GM12878 (cell line): Measurements from ENCODE around the gene S1PR2. TPM values are rescaled to one million over a fixed set of nuclear protein-coding genes. Genes with fewer than 3 reads are reported as not detected.

ENCODE experiments used
- BACH1 ChIP-seq: fragments of 450-650 bp; IDR thresholded peaks from 2 replicates; pipeline ENCODE4 v1.6.1; 2017; ENCODE audit warnings: mild to moderate bottlenecking, borderline replicate concordance
- EZH2 ChIP-seq: IDR thresholded peaks from 2 replicates; pipeline ENCODE4 v1.6.1; 2012; ENCODE audit warnings: low read depth, mild to moderate bottlenecking, control low read depth, inconsistent platforms, low read length, borderline replicate concordance; ENCODE audit not compliant: control insufficient read depth
- FOXM1 ChIP-seq: IDR thresholded peaks from 2 replicates; pipeline ENCODE4 v1.6.1; 2012; ENCODE audit warnings: low read depth, mild to moderate bottlenecking, inconsistent platforms, low read length, moderate library complexity
- LARP7 ChIP-seq: fragments of 450-650 bp; IDR thresholded peaks from 2 replicates; pipeline ENCODE4 v1.6.1; 2017; ENCODE audit warnings: mild to moderate bottlenecking
- MTA3 ChIP-seq: IDR thresholded peaks from 2 replicates; pipeline ENCODE4 v1.6.1; 2012; ENCODE audit warnings: low read length, inconsistent platforms, borderline replicate concordance
- MXI1 ChIP-seq: fragments of 150-350 bp; IDR thresholded peaks from 2 replicates; pipeline ENCODE4 v1.6.1; 2011; ENCODE audit warnings: low read depth, mild to moderate bottlenecking, inconsistent platforms, low read length, improper control_type of control experiment
- PAX5 ChIP-seq: IDR thresholded peaks from 2 replicates; pipeline ENCODE4 v1.6.1; 2011; ENCODE audit warnings: low read depth, low read length, borderline replicate concordance
- RB1 ChIP-seq: fragments of 450-650 bp; formaldehyde crosslinking; IDR thresholded peaks from 2 replicates; pipeline ENCODE4 v1.6.1; 2017; ENCODE audit warnings: mild to moderate bottlenecking, borderline replicate concordance
- RBBP5 ChIP-seq: fragments of 200-600 bp; sonication (generic); conservative IDR thresholded peaks from 2 replicates; pipeline ENCODE4 v1.6.1; 2016
- RELA ChIP-seq: fragments of 450-650 bp; IDR thresholded peaks from 2 replicates; pipeline ENCODE4 v1.8.0; 2014; ENCODE audit warnings: borderline replicate concordance; ENCODE audit not compliant: partially characterized antibody
- SIN3A ChIP-seq: IDR thresholded peaks from 2 replicates; pipeline ENCODE4 v1.6.1; 2012; ENCODE audit warnings: low read depth, low read length, improper control_type of control experiment
- SMAD1 ChIP-seq: fragments of 450-650 bp; IDR thresholded peaks from 2 replicates; pipeline ENCODE4 v1.6.1; 2018; ENCODE audit warnings: mild to moderate bottlenecking, low read depth; ENCODE audit not compliant: partially characterized antibody
- SREBF2 ChIP-seq: IDR thresholded peaks from 2 replicates; pipeline ENCODE4 v1.6.1; 2012; ENCODE audit warnings: mild to moderate bottlenecking, low read length
- STAT3 ChIP-seq: IDR thresholded peaks from 2 replicates; pipeline ENCODE4 v1.6.1; 2011; ENCODE audit warnings: low read depth, low read length, improper control_type of control experiment
- SUZ12 ChIP-seq: fragments of 200-600 bp; sonication (generic); IDR thresholded peaks from one replicate; pipeline ENCODE4 v1.6.1; 2018; ENCODE audit warnings: antibody characterized with exemption, mild to moderate bottlenecking; ENCODE audit not compliant: unreplicated experiment
- TCF7 ChIP-seq: IDR thresholded peaks from 2 replicates; pipeline ENCODE4 v1.6.1; 2014; ENCODE audit warnings: antibody characterized with exemption, borderline replicate concordance
- ZNF274 ChIP-seq: IDR thresholded peaks from one replicate; pipeline ENCODE4 v1.8.0; 2011; ENCODE audit not compliant: insufficient read length, insufficient read depth
- ZSCAN29 ChIP-seq: fragments of 450-650 bp; IDR thresholded peaks from 2 replicates; pipeline ENCODE4 v1.6.1; 2017; ENCODE audit warnings: mild to moderate bottlenecking, moderate library complexity
- ZZZ3 ChIP-seq: IDR thresholded peaks from 2 replicates; pipeline ENCODE4 v1.6.1; 2011; ENCODE audit warnings: low read depth; ENCODE audit not compliant: control insufficient read depth, insufficient read length
- polyA plus RNA-seq, 11 experiments: library from polyadenylated mRNA; depleted of rRNA in 4 of 11; unstranded in 6 of 11; stranded (reverse) in 5 of 11; fragments of >200 nt; fragmentation: Nextera tagmentation in 4 of 11; fragmentation: Illumina TruSeq in 1 of 11; extraction: Ambion mirVana in 4 of 11; extraction: Trizol in 1 of 11; gene quantifications; 1 replicate in 1 of 11; 2 replicates in 10 of 11; pipeline versions ENCODE4 v1.2.1 to v1.2.3, GENCODE V29; 2011 to 2016; ENCODE audit warnings: inconsistent platforms in 2 of 11, missing spikeins in 2 of 11, low read depth in 1 of 11
- total RNA-seq, 4 experiments: library from RNA; depleted of rRNA in 3 of 4; stranded (reverse); fragments of >200 nt in 3 of 4; fragmentation: Illumina TruSeq in 1 of 4; extraction: Trizol in 1 of 4; gene quantifications; 2 replicates each; pipeline versions ENCODE4 v1.2.1 to v1.2.3, GENCODE V29; 2013 to 2021
- TF ChIP-seq, protein P1 (sequence below): IDR thresholded peaks from 2 replicates; pipeline ENCODE4 v1.6.1; 2012; ENCODE audit warnings: low read length, inconsistent platforms
- TF ChIP-seq, protein P2 (sequence below): fragments of 450-650 bp; formaldehyde crosslinking; IDR thresholded peaks from 2 replicates; pipeline ENCODE4 v1.4.0; 2022; ENCODE audit warnings: mild to moderate bottlenecking, moderate library complexity
- TF ChIP-seq, protein P3 (sequence below): fragments of 450-650 bp; formaldehyde crosslinking; IDR thresholded peaks from 2 replicates; pipeline ENCODE4 v1.4.0; 2020; ENCODE audit warnings: mild to moderate bottlenecking, moderate library complexity
- TF ChIP-seq, protein P4 (sequence below): IDR thresholded peaks from 2 replicates; pipeline ENCODE4 v1.6.1; 2011; ENCODE audit warnings: low read depth, low read length, improper control_type of control experiment, borderline replicate concordance

Gene S1PR2
- total and polyA plus RNA-seq, 10 of the 15 experiments (the other 5 are each of a cell fraction or from before 2014, with no cell fraction given), result 4.9 to 26.8 (median 11.6) TPM

DNA sequence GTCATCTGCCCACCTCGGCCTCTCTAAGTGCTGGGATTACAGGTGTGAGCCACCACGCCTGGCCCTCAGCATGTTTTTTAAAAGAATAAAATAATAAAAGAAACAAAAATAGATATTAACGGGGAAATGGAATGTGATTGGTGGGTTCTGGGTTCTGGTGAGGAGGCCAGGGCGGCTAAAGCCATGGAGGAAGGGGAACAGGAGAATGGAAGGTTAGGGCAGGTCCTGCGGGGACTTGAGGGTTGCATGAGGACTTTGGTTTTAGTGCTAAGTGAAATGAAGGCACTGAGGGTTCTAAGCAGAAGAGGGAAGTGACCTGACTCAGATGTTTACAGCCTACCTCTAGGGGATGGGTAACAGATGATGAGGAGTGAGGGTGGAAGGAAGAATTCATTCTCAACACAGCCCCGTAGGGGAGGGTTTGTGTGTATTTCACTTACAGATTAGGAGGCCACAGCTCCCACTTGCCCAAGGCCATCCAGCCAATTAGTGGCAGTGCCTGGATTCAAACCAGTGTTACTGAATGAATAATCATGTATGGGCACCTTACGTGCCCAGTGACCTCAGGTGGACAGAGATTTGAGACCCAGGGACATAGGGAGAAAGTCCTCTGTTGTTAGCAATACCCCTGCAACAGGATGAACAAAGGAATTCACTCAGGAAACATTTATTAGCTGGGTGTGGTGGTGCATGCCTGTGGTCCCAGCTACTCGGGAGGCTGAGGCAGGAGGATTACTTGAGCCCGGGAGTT lies 14.2 kb upstream of the S1PR2 start (continued):
- TF ChIP-seq, protein P1, sequence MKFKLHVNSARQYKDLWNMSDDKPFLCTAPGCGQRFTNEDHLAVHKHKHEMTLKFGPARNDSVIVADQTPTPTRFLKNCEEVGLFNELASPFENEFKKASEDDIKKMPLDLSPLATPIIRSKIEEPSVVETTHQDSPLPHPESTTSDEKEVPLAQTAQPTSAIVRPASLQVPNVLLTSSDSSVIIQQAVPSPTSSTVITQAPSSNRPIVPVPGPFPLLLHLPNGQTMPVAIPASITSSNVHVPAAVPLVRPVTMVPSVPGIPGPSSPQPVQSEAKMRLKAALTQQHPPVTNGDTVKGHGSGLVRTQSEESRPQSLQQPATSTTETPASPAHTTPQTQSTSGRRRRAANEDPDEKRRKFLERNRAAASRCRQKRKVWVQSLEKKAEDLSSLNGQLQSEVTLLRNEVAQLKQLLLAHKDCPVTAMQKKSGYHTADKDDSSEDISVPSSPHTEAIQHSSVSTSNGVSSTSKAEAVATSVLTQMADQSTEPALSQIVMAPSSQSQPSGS, result no peak
- TF ChIP-seq BACH1 (no peak), EZH2 (no peak), MTA3 (no peak), RELA (no peak), ZNF274 (no peak), SMAD1 (no peak), SUZ12 (no peak), SREBF2 (no peak), RBBP5 (no peak), ZZZ3 (no peak), PAX5 (0 out of 2 replicates have a peak, but pooled peaks have one; percentile 17), ZSCAN29 (no peak), LARP7 (no peak), FOXM1 (no peak), SIN3A (no peak), MXI1 (no peak), STAT3 (no peak), TCF7 (no peak), RB1 (no peak)
- TF ChIP-seq, protein P2, sequence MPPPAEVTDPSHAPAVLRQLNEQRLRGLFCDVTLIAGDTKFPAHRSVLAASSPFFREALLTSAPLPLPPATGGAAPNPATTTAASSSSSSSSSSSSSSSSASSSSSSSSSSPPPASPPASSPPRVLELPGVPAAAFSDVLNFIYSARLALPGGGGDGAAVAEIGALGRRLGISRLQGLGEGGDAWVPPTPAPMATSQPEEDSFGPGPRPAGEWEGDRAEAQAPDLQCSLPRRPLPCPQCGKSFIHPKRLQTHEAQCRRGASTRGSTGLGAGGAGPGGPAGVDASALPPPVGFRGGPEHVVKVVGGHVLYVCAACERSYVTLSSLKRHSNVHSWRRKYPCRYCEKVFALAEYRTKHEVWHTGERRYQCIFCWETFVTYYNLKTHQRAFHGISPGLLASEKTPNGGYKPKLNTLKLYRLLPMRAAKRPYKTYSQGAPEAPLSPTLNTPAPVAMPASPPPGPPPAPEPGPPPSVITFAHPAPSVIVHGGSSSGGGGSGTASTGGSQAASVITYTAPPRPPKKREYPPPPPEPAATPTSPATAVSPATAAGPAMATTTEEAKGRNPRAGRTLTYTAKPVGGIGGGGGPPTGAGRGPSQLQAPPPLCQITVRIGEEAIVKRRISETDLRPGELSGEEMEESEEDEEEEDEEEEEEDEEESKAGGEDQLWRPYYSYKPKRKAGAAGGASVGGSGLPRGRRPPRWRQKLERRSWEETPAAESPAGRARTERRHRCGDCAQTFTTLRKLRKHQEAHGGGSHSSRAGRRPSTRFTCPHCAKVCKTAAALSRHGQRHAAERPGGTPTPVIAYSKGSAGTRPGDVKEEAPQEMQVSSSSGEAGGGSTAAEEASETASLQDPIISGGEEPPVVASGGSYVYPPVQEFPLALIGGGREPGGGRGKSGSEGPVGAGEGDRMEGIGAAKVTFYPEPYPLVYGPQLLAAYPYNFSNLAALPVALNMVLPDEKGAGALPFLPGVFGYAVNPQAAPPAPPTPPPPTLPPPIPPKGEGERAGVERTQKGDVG (CRISPR knock-in tag), result no peak
- TF ChIP-seq, protein P3, sequence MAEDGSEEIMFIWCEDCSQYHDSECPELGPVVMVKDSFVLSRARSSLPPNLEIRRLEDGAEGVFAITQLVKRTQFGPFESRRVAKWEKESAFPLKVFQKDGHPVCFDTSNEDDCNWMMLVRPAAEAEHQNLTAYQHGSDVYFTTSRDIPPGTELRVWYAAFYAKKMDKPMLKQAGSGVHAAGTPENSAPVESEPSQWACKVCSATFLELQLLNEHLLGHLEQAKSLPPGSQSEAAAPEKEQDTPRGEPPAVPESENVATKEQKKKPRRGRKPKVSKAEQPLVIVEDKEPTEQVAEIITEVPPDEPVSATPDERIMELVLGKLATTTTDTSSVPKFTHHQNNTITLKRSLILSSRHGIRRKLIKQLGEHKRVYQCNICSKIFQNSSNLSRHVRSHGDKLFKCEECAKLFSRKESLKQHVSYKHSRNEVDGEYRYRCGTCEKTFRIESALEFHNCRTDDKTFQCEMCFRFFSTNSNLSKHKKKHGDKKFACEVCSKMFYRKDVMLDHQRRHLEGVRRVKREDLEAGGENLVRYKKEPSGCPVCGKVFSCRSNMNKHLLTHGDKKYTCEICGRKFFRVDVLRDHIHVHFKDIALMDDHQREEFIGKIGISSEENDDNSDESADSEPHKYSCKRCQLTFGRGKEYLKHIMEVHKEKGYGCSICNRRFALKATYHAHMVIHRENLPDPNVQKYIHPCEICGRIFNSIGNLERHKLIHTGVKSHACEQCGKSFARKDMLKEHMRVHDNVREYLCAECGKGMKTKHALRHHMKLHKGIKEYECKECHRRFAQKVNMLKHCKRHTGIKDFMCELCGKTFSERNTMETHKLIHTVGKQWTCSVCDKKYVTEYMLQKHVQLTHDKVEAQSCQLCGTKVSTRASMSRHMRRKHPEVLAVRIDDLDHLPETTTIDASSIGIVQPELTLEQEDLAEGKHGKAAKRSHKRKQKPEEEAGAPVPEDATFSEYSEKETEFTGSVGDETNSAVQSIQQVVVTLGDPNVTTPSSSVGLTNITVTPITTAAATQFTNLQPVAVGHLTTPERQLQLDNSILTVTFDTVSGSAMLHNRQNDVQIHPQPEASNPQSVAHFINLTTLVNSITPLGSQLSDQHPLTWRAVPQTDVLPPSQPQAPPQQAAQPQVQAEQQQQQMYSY (CRISPR knock-in tag), result no peak
- TF ChIP-seq, protein P4, sequence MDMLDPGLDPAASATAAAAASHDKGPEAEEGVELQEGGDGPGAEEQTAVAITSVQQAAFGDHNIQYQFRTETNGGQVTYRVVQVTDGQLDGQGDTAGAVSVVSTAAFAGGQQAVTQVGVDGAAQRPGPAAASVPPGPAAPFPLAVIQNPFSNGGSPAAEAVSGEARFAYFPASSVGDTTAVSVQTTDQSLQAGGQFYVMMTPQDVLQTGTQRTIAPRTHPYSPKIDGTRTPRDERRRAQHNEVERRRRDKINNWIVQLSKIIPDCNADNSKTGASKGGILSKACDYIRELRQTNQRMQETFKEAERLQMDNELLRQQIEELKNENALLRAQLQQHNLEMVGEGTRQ, result no peak
